Lower lobe of right lung (tissue), 2 donors: ENCODE measurements around the gene RBM34. TPM values are rescaled to one million over a fixed set of nuclear protein-coding genes. Genes with fewer than 3 reads are reported as not detected.

Experiments
- ATAC-seq, 2 donors: fragments of 200-7000 bp; cut with Tn5 transposase; one replicate each; pipeline ENCODE4 v1.9.1; 2020 to 2022; ENCODE audit warnings: mild to moderate bottlenecking in 2 of 2, moderate library complexity in 2 of 2
- DNase-seq: peaks from one replicate; pipeline ENCODE4 v3.0.0-alpha.2; 2020
- H3K27ac ChIP-seq: fragments of 200-600 bp; one replicate; pipeline ENCODE4 v1.8.0; 2022
- H3K27me3 ChIP-seq: fragments of 200-600 bp; one replicate; pipeline ENCODE4 v1.8.0; 2022; ENCODE audit warnings: low read depth
- H3K36me3 ChIP-seq: fragments of 200-600 bp; one replicate; pipeline ENCODE4 v1.8.0; 2022; ENCODE audit warnings: mild to moderate bottlenecking
- H3K4me1 ChIP-seq: fragments of 200-600 bp; one replicate; pipeline ENCODE4 v1.8.0; 2022
- H3K4me3 ChIP-seq: fragments of 200-600 bp; one replicate; pipeline ENCODE4 v1.8.0; 2022; ENCODE audit warnings: mild to moderate bottlenecking
- H3K9me3 ChIP-seq: fragments of 200-600 bp; one replicate; pipeline ENCODE4 v1.8.0; 2022
- intact Hi-C: fragments of 100-400 bp; cut with DNase I; formaldehyde crosslinking; loops from one replicate; pipeline ENCODE4 v1.11.0; 2022
- total RNA-seq: library from RNA; stranded (reverse); fragmentation: NEBNext Ultra II Directional; extraction: Animal tissue kit (Norgen Biotek cat#: 25700); gene quantifications from one replicate; pipeline ENCODE4 v1.2.1, GENCODE V29; 2021
- TF ChIP-seq, protein P1 (sequence below): fragments of 200-600 bp; IDR thresholded peaks from one replicate; pipeline ENCODE4 v1.8.0; 2022; ENCODE audit warnings: antibody characterized with exemption, mild to moderate bottlenecking
- donor health status: DM: no; HTN: yes; CAD: no; lungs with severe emphysema.

Gene RBM34
- total RNA-seq, 1 donor from 2014 or later, result 57.3 TPM

- intact Hi-C loops, result no loop called here
- no peak overlapping the region for H3K27ac ChIP-seq
- peaks cover 33% of the 10 kb centered on the region for H3K36me3 ChIP-seq
Observed at GRCh38 chr1:235129774-235130570, 31.1 kb downstream of the RBM34 start.

GRCh38 chr1:235128456-235129328 lies 32.4 kb downstream of the RBM34 start, which contains the start of gene TOMM20:
TOMM20 (minus strand) TSS chr1:235128837; CDS start chr1:235128715, 122 bp downstream.
- TF ChIP-seq, protein P1, sequence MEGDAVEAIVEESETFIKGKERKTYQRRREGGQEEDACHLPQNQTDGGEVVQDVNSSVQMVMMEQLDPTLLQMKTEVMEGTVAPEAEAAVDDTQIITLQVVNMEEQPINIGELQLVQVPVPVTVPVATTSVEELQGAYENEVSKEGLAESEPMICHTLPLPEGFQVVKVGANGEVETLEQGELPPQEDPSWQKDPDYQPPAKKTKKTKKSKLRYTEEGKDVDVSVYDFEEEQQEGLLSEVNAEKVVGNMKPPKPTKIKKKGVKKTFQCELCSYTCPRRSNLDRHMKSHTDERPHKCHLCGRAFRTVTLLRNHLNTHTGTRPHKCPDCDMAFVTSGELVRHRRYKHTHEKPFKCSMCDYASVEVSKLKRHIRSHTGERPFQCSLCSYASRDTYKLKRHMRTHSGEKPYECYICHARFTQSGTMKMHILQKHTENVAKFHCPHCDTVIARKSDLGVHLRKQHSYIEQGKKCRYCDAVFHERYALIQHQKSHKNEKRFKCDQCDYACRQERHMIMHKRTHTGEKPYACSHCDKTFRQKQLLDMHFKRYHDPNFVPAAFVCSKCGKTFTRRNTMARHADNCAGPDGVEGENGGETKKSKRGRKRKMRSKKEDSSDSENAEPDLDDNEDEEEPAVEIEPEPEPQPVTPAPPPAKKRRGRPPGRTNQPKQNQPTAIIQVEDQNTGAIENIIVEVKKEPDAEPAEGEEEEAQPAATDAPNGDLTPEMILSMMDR, result no peak
- Histone ChIP-seq H3K9me3 (no peaks in the 10 kb centered on the region), H3K36me3 (peaks cover 26% of the 10 kb centered on the region), H3K4me1 (peaks cover 30% of the 10 kb centered on the region), H3K27ac (peak within 1 kb of the TSS; percentile 90), H3K4me3 (peak within 1 kb of the TSS; percentile 92), H3K27me3 (no peaks in the 10 kb centered on the region)
- peak; percentile 97 for DNase-seq
- intact Hi-C loops, result no loop called here
- ATAC-seq, result peak; percentile 99 to 100

More at GRCh38 chr1:235129774-235130570, 31.1 kb downstream of the RBM34 start:
- ATAC-seq (no peak), DNase-seq (no peak)
- peaks cover 30% of the 10 kb centered on the region for H3K4me1 ChIP-seq
- TF ChIP-seq, protein P1, result no peak
- H3K9me3 ChIP-seq, result no peaks in the 10 kb centered on the region
- H3K4me3 ChIP-seq, result no peak overlapping the region
- no peaks in the 10 kb centered on the region for H3K27me3 ChIP-seq

DNA sequence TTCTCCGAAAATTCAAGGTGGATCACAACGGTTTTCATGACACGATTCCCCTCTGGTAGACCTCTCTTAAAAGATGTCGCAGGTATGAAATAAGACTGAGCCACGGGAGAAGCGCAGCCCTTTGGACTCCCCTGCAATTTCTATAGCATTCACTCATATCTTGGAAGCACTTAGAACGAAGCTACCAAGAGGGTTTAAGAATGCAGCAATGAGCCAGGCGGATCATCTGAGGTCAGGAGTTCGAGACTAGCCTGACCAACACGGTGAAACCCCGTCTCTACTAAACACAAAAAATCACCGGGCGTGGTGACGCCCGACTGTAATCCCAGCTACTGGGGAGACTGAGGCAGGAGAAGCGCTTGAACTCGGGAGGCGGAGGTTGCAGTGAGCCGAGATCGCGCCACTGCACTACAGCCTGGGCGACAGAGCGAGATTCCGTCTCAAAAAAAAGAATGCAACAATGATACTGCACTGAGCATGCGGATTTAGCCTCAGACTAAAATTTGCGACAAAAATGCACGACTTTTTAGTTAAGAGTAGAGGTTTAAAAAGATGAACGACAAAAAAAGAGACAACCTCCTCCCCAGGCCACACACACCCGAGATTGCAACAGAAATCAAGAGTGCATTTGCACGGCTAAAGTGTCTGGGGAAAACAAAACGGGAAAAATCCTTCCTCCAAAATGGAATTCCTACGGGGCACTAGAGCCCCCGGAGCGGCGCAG lies 33.2 kb downstream of the RBM34 start:
- intact Hi-C loops, result no loop called here
- H3K27ac ChIP-seq, result peak overlapping the region; percentile 90
- peaks cover 38% of the 10 kb centered on the region for H3K4me1 ChIP-seq
- ATAC-seq (peak in 1 of 2 donors; percentile 29), DNase-seq (no peak)
- no peaks in the 10 kb centered on the region for H3K27me3 ChIP-seq
- H3K9me3 ChIP-seq, result no peaks in the 10 kb centered on the region
- peak overlapping the region; percentile 92 for H3K4me3 ChIP-seq
- H3K36me3 ChIP-seq, result peaks cover 19% of the 10 kb centered on the region
- TF ChIP-seq, protein P1, result no peak

DNA sequence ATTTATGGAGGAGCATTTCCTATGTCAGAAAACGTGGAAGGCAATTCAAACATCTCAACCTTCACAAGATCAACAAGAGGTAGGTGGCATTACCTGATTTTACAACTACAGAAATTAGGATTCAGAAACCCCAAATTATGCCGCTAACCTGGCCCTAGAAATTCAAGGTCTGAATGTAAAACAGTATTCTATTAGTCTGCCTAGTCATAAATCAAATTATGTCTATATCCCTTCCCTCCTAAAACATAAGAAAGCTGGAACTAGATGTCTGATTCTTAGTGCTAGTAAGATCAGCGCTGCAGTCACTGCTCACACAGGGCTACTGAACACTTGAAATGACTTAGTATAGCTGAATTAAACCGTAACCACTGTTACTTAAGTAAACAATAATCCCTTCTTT lies 33.8 kb downstream of the RBM34 start:
- no peak for DNase-seq
- Histone ChIP-seq H3K27ac (peak overlapping the region; percentile 90), H3K4me3 (peak overlapping the region; percentile 92), H3K4me1 (peaks cover 42% of the 10 kb centered on the region), H3K9me3 (no peaks in the 10 kb centered on the region), H3K36me3 (peaks cover 14% of the 10 kb centered on the region), H3K27me3 (no peaks in the 10 kb centered on the region)
- intact Hi-C loops, result no loop called here
- TF ChIP-seq, protein P1, result no peak
- no peak for ATAC-seq

DNA sequence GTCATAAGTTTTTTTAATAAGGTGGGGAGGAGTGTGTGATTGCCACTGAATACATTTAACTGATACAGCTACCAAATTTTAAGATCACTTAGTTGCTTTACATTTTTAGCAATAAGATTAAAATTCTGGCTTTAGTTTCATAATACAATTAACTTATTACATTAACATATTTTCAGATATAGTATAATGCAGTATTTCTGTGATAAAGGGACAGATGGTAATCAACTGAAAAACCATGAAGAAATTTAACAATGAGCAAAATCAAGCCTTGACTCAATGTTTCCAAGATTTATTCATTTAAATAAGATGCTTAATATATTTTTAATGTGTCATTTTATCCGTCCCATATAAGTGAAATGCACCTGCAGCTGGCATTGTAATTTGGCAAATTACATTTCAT lies 36.4 kb downstream of the RBM34 start:
- no peak overlapping the region for H3K27ac ChIP-seq
- DNase-seq (no peak), ATAC-seq (no peak)
- no peaks in the 10 kb centered on the region for H3K27me3 ChIP-seq
- H3K9me3 ChIP-seq, result no peaks in the 10 kb centered on the region
- intact Hi-C loops, result no loop called here
- H3K4me3 ChIP-seq, result no peak overlapping the region
- H3K36me3 ChIP-seq, result peaks cover 35% of the 10 kb centered on the region
- H3K4me1 ChIP-seq, result peaks cover 43% of the 10 kb centered on the region
- TF ChIP-seq, protein P1, result no peak
